Measurements from ENCODE around the gene PTCH2. TPM values are rescaled to one million over a fixed set of nuclear protein-coding genes. Genes with fewer than 3 reads are reported as not detected.

The PTCH2 gene
- total and polyA plus RNA-seq, 2 of the 13 experiments (the other 11 are each of a cell fraction or from before 2014, with no cell fraction given), result 0.60 to 1.5 TPM

DNA sequence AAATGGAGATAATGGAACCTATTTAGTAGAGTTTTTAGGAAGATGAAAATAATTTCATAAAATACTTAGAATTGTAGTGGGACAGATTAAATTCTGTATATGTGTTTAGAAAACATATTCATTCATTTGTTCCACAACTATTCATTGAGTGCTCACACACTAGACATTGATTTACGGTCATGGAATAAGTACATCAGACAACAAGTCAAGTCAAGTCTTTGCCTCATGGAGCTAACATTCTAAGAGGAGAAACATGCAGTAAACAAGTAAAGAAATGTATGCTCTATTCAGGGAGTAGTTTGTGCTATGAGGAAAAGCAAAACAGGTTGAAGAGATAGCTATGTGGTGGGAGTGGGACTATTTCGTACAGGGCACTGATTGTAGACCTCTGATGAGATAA, 25.7 kb downstream of the PTCH2 start:
- BruUV-seq (replicated peaks), result no TSS peak
- no peaks in the 10 kb centered on the region for H3K79me2 ChIP-seq (ENCODE audit: insufficient read depth, low read length)
- H3K27ac ChIP-seq (ENCODE audit: extremely low read length, insufficient read depth, low read length), result no peak overlapping the region
- H3K4me3 ChIP-seq (replicated peaks in 1 of 3; ENCODE audit: insufficient read depth in 1 of 3, low read depth in 2 of 3, low read length in 3 of 3), result no peak overlapping the region
- in situ Hi-C loops (cut with HindIII; ENCODE audit: extremely low pct_ligation_motif_present, low pct_unique_long_range_greater_than_20kb) (no loop called here), intact Hi-C loops (cut with micrococcal nuclease; ENCODE audit: unreplicated experiment) (loop anchor here (5.0 kb wide), 1 partner anchor 35 kb away; no protein-coding TSS in a partner anchor)
- H2AFZ ChIP-seq (ENCODE audit: low read length), result no peak overlapping the region
- ATAC-seq, result no peak
- H3K27me3 ChIP-seq (ENCODE audit: control insufficient read depth in 1 of 2, insufficient read depth in 2 of 2, low read length in 2 of 2), result no peaks in the 10 kb centered on the region
- 98% methylated on average over 2 of the region's 2 CpGs for WGBS (ENCODE audit: low lambda C conversion rate)
- H3K9me3 ChIP-seq (ENCODE audit: low read length), result no peaks in the 10 kb centered on the region
- H4K20me1 ChIP-seq (ENCODE audit: insufficient read depth, low read length), result no peaks in the 10 kb centered on the region
- no peak for FAIRE-seq
- H3K9ac ChIP-seq (ENCODE audit: insufficient read depth, low read depth, low read length), result no peak overlapping the region
- POLR2A ChIA-PET, result interaction anchor here (1.2 to 11.3 kb wide), 4 partner anchors 8 to 87 kb away, joined by 3 to 570 read pairs (median 94); partner anchors contain the start of genes BTBD19, DYNLT4 and PLK3
- no peak overlapping the region for H3K4me2 ChIP-seq (ENCODE audit: low read depth, low read length)
- CTCF ChIA-PET (ENCODE audit: low intra/inter-chr PET ratio, low total read pairs), result no interaction called here
- H3K36me3 ChIP-seq (replicated peaks in 1 of 2; ENCODE audit: control insufficient read depth in 1 of 2, insufficient read depth in 2 of 2, low read length in 2 of 2), result no peaks in the 10 kb centered on the region; a peak in 1 of 5 replicates
- H3K4me1 ChIP-seq (ENCODE audit: insufficient read depth, low read length), result peaks cover 38% of the 10 kb centered on the region
- no peak for DNase-seq (ENCODE audit: low spot score)
- TF ChIP-seq SOX6 (IDR thresholded peaks at IDR 0.05), result no peak
- no peak for TF ChIP-seq SOX6 (CRISPR knock-in tag; IDR thresholded peaks at IDR 0.05)
- TF ChIP-seq FOSL1 (CRISPR knock-in tag; IDR thresholded peaks at IDR 0.05; ENCODE audit: borderline replicate concordance), result no peak
- TF ChIP-seq, protein P1, sequence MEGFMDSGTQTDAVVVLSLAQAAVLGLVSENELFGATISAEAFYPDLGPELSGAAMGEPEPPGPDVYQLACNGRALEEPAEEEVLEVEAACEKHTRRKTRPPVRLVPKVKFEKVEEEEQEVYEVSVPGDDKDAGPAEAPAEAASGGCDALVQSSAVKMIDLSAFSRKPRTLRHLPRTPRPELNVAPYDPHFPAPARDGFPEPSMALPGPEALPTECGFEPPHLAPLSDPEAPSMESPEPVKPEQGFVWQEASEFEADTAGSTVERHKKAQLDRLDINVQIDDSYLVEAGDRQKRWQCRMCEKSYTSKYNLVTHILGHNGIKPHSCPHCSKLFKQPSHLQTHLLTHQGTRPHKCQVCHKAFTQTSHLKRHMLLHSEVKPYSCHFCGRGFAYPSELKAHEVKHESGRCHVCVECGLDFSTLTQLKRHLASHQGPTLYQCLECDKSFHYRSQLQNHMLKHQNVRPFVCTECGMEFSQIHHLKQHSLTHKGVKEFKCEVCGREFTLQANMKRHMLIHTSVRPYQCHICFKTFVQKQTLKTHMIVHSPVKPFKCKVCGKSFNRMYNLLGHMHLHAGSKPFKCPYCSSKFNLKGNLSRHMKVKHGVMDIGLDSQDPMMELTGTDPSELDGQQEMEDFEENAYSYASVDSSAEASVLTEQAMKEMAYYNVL (CRISPR knock-in tag; IDR thresholded peaks at IDR 0.05; ENCODE audit: borderline replicate concordance), result no peak
- TF ChIP-seq GFI1 (CRISPR knock-in tag; IDR thresholded peaks at IDR 0.05; ENCODE audit: borderline replicate concordance), result no peak
- no peak for TF ChIP-seq ZNF460 (CRISPR knock-in tag; IDR thresholded peaks at IDR 0.05; ENCODE audit: borderline replicate concordance)
- no peak for TF ChIP-seq NFRKB (IDR thresholded peaks at IDR 0.05)
- TF ChIP-seq, protein P2, sequence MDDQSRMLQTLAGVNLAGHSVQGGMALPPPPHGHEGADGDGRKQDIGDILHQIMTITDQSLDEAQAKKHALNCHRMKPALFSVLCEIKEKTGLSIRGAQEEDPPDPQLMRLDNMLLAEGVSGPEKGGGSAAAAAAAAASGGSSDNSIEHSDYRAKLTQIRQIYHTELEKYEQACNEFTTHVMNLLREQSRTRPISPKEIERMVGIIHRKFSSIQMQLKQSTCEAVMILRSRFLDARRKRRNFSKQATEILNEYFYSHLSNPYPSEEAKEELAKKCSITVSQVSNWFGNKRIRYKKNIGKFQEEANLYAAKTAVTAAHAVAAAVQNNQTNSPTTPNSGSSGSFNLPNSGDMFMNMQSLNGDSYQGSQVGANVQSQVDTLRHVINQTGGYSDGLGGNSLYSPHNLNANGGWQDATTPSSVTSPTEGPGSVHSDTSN (CRISPR knock-in tag; IDR thresholded peaks at IDR 0.05; ENCODE audit: borderline replicate concordance), result no peak
- TF ChIP-seq ZNF678 (CRISPR knock-in tag; IDR thresholded peaks at IDR 0.05), result no peak
- no peak for TF ChIP-seq ZBTB3 (CRISPR knock-in tag; IDR thresholded peaks at IDR 0.05; ENCODE audit: borderline replicate concordance, low read depth)
- TF ChIP-seq PRPF4 (IDR thresholded peaks at IDR 0.05; ENCODE audit: low read depth, low read length, poor library complexity, severe bottlenecking), result no peak
- TF ChIP-seq MAFG (CRISPR knock-in tag; IDR thresholded peaks at IDR 0.05), result no peak
- TF ChIP-seq, protein P3, sequence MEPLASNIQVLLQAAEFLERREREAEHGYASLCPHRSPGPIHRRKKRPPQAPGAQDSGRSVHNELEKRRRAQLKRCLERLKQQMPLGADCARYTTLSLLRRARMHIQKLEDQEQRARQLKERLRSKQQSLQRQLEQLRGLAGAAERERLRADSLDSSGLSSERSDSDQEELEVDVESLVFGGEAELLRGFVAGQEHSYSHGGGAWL (CRISPR knock-in tag; IDR thresholded peaks at IDR 0.05), result no peak
- TF ChIP-seq, protein P4, sequence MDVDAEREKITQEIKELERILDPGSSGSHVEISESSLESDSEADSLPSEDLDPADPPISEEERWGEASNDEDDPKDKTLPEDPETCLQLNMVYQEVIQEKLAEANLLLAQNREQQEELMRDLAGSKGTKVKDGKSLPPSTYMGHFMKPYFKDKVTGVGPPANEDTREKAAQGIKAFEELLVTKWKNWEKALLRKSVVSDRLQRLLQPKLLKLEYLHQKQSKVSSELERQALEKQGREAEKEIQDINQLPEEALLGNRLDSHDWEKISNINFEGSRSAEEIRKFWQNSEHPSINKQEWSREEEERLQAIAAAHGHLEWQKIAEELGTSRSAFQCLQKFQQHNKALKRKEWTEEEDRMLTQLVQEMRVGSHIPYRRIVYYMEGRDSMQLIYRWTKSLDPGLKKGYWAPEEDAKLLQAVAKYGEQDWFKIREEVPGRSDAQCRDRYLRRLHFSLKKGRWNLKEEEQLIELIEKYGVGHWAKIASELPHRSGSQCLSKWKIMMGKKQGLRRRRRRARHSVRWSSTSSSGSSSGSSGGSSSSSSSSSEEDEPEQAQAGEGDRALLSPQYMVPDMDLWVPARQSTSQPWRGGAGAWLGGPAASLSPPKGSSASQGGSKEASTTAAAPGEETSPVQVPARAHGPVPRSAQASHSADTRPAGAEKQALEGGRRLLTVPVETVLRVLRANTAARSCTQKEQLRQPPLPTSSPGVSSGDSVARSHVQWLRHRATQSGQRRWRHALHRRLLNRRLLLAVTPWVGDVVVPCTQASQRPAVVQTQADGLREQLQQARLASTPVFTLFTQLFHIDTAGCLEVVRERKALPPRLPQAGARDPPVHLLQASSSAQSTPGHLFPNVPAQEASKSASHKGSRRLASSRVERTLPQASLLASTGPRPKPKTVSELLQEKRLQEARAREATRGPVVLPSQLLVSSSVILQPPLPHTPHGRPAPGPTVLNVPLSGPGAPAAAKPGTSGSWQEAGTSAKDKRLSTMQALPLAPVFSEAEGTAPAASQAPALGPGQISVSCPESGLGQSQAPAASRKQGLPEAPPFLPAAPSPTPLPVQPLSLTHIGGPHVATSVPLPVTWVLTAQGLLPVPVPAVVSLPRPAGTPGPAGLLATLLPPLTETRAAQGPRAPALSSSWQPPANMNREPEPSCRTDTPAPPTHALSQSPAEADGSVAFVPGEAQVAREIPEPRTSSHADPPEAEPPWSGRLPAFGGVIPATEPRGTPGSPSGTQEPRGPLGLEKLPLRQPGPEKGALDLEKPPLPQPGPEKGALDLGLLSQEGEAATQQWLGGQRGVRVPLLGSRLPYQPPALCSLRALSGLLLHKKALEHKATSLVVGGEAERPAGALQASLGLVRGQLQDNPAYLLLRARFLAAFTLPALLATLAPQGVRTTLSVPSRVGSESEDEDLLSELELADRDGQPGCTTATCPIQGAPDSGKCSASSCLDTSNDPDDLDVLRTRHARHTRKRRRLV (CRISPR knock-in tag; IDR thresholded peaks at IDR 0.05), result no peak
- TF ChIP-seq LCORL (IDR thresholded peaks at IDR 0.05), result no peak
- no peak for TF ChIP-seq LCORL (CRISPR knock-in tag; IDR thresholded peaks at IDR 0.05)
- no peak for TF ChIP-seq ARHGAP35 (CRISPR knock-in tag; IDR thresholded peaks at IDR 0.05; ENCODE audit: borderline replicate concordance)
- no peak for TF ChIP-seq SP140L (CRISPR knock-in tag; IDR thresholded peaks at IDR 0.05; ENCODE audit: borderline replicate concordance)

Measured in HepG2 (cell line).